GM12878 (cell line): ENCODE results near the gene SLC26A8.

Experiments used
- FOXM1 ChIP-seq: IDR thresholded peaks from 2 replicates; pipeline ENCODE4 v1.6.1; 2012; ENCODE audit warnings: low read depth, mild to moderate bottlenecking, inconsistent platforms, low read length, moderate library complexity
- NRF1 ChIP-seq: conservative IDR thresholded peaks from 2 replicates; pipeline ENCODE4 v1.6.1; 2011; ENCODE audit warnings: mild to moderate bottlenecking, low read depth, low read length, improper control_type of control experiment
- POLR2A ChIP-seq: IDR thresholded peaks from 2 replicates; pipeline ENCODE4 v1.6.1; 2011; ENCODE audit warnings: low read depth, mild to moderate bottlenecking, low read length
- SMAD1 ChIP-seq: fragments of 450-650 bp; IDR thresholded peaks from 2 replicates; pipeline ENCODE4 v1.6.1; 2018; ENCODE audit warnings: mild to moderate bottlenecking, low read depth; ENCODE audit not compliant: partially characterized antibody
- TF ChIP-seq, protein P1 (sequence below), 3 experiments: IDR thresholded peaks in 2 of 3; conservative IDR thresholded peaks in 1 of 3; 2 replicates each; pipeline ENCODE4 v1.5.1; 2011; ENCODE audit warnings: low read depth in 3 of 3, low read length in 3 of 3, mild to moderate bottlenecking in 3 of 3, control low read depth in 2 of 3, moderate library complexity in 2 of 3, inconsistent platforms in 1 of 3, mixed read lengths in 1 of 3; ENCODE audit not compliant: control insufficient read depth in 2 of 3, insufficient read depth in 1 of 3; ENCODE audit errors: extremely low read depth in 1 of 3
- TF ChIP-seq, protein P2 (sequence below): fragments of 450-650 bp; formaldehyde crosslinking; IDR thresholded peaks from 2 replicates; pipeline ENCODE4 v1.5.0; 2022; ENCODE audit warnings: mild to moderate bottlenecking, missing genetic modification characterization

DNA sequence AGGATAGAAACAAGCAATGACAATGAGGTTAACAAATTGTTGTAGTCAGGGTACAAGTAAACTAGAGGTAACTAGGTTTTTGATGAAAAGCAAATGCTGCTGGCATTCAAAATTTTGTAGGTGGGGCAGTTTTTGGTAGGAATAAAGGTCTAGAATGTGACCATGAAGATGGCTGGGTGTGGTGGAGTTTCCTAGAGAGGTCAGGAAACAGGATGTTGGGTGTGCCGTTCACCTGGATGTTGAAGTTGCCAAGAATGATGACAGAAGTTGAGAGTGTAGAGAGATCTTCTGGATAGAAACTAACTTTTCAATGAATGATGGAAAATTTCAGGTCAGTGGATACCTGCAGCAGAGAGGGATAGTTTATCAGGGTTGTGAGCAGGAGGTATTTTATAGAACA, 25.9 kb upstream of the SLC26A8 start:
- TF ChIP-seq POLR2A: no peak
- TF ChIP-seq, protein P1, sequence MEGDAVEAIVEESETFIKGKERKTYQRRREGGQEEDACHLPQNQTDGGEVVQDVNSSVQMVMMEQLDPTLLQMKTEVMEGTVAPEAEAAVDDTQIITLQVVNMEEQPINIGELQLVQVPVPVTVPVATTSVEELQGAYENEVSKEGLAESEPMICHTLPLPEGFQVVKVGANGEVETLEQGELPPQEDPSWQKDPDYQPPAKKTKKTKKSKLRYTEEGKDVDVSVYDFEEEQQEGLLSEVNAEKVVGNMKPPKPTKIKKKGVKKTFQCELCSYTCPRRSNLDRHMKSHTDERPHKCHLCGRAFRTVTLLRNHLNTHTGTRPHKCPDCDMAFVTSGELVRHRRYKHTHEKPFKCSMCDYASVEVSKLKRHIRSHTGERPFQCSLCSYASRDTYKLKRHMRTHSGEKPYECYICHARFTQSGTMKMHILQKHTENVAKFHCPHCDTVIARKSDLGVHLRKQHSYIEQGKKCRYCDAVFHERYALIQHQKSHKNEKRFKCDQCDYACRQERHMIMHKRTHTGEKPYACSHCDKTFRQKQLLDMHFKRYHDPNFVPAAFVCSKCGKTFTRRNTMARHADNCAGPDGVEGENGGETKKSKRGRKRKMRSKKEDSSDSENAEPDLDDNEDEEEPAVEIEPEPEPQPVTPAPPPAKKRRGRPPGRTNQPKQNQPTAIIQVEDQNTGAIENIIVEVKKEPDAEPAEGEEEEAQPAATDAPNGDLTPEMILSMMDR (IDR thresholded peaks at IDR 0.05 in 2 of 3, conservative IDR thresholded peaks at IDR 0.05 in 1 of 3; ENCODE audit: control insufficient read depth in 2 of 3, extremely low read depth in 1 of 3, insufficient read depth in 1 of 3, low read depth in 3 of 3, low read length in 3 of 3): no peak
- TF ChIP-seq NRF1: no peak
- TF ChIP-seq SMAD1: no peak
- TF ChIP-seq FOXM1: no peak
- TF ChIP-seq, protein P2, sequence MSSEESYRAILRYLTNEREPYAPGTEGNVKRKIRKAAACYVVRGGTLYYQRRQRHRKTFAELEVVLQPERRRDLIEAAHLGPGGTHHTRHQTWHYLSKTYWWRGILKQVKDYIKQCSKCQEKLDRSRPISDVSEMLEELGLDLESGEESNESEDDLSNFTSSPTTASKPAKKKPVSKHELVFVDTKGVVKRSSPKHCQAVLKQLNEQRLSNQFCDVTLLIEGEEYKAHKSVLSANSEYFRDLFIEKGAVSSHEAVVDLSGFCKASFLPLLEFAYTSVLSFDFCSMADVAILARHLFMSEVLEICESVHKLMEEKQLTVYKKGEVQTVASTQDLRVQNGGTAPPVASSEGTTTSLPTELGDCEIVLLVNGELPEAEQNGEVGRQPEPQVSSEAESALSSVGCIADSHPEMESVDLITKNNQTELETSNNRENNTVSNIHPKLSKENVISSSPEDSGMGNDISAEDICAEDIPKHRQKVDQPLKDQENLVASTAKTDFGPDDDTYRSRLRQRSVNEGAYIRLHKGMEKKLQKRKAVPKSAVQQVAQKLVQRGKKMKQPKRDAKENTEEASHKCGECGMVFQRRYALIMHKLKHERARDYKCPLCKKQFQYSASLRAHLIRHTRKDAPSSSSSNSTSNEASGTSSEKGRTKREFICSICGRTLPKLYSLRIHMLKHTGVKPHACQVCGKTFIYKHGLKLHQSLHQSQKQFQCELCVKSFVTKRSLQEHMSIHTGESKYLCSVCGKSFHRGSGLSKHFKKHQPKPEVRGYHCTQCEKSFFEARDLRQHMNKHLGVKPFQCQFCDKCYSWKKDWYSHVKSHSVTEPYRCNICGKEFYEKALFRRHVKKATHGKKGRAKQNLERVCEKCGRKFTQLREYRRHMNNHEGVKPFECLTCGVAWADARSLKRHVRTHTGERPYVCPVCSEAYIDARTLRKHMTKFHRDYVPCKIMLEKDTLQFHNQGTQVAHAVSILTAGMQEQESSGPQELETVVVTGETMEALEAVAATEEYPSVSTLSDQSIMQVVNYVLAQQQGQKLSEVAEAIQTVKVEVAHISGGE (CRISPR knock-in tag): no peak
